Liver (tissue), 9 donors: ENCODE results near the gene PGM1. TPM values are rescaled to one million over a fixed set of nuclear protein-coding genes. Genes with fewer than 3 reads are reported as not detected.

Experiments used
- DNase-seq: peaks from one replicate; pipeline ENCODE4 v3.0.0-alpha.2; 2017; ENCODE audit warnings: low spot score
- H3K27ac ChIP-seq, 2 donors: one replicate each; pipeline ENCODE4 v1.7.0; 2013; ENCODE audit warnings: inconsistent platforms in 2 of 2, low read length in 2 of 2, control low read depth in 1 of 2, low read depth in 1 of 2, mild to moderate bottlenecking in 1 of 2
- H3K27me3 ChIP-seq, 4 donors: one replicate each; pipeline versions ENCODE4 v1.6.1 to v1.7.0; 2013; ENCODE audit warnings: low read length in 3 of 4, inconsistent platforms in 1 of 4, mild to moderate bottlenecking in 1 of 4, moderate library complexity in 1 of 4; ENCODE audit not compliant: control insufficient read depth in 4 of 4, insufficient read depth in 4 of 4
- H3K36me3 ChIP-seq, 4 donors: one replicate each; pipeline versions ENCODE4 v1.6.1 to v1.7.0; 2013; ENCODE audit warnings: low read length in 3 of 4, mild to moderate bottlenecking in 3 of 4, low read depth in 1 of 4, moderate library complexity in 1 of 4; ENCODE audit not compliant: control insufficient read depth in 4 of 4, insufficient read depth in 3 of 4
- H3K4me1 ChIP-seq, 4 donors: one replicate each; pipeline versions ENCODE4 v1.6.1 to v1.7.0; 2013; ENCODE audit warnings: low read length in 3 of 4, mild to moderate bottlenecking in 3 of 4, moderate library complexity in 1 of 4; ENCODE audit not compliant: control insufficient read depth in 4 of 4, insufficient read depth in 4 of 4
- H3K4me3 ChIP-seq, 3 donors: one replicate each; pipeline versions ENCODE4 v1.6.1 to v1.7.0; 2013; ENCODE audit warnings: low read length in 3 of 3, control low read depth in 1 of 3, low read depth in 1 of 3, mild to moderate bottlenecking in 1 of 3
- H3K9ac ChIP-seq, 2 donors: one replicate each; pipeline ENCODE4 v1.7.0; 2013; ENCODE audit warnings: low read length in 2 of 2, mild to moderate bottlenecking in 2 of 2, moderate library complexity in 2 of 2, control low read depth in 1 of 2, low read depth in 1 of 2
- H3K9me3 ChIP-seq, 4 donors: one replicate each; pipeline versions ENCODE4 v1.6.1 to v1.7.0; 2013; ENCODE audit warnings: low read length in 3 of 4; ENCODE audit not compliant: control insufficient read depth in 4 of 4
- ATF3 ChIP-seq: IDR thresholded peaks from 2 replicates; pipeline ENCODE4 v1.6.1; 2016; ENCODE audit warnings: antibody characterized with exemption
- CTCF ChIP-seq: fragments of 150-350 bp; IDR thresholded peaks from 2 replicates; pipeline ENCODE4 v1.5.1; 2017; ENCODE audit warnings: improper control_type of control experiment, low read depth, low read length; ENCODE audit not compliant: missing input control
- FOXA2 ChIP-seq: IDR thresholded peaks from 2 replicates; pipeline ENCODE4 v1.6.1; 2016; ENCODE audit warnings: antibody characterized with exemption
- HNF4A ChIP-seq, 2 donors: conservative IDR thresholded peaks; 2 replicates each; pipeline ENCODE4 v1.6.1; 2016; ENCODE audit warnings: antibody characterized with exemption in 2 of 2, mild to moderate bottlenecking in 2 of 2
- HNF4G ChIP-seq: IDR thresholded peaks from 2 replicates; pipeline ENCODE4 v1.6.1; 2016; ENCODE audit warnings: antibody characterized with exemption
- JUND ChIP-seq, 2 donors: IDR thresholded peaks; 2 replicates each; pipeline ENCODE4 v1.6.1; 2016; ENCODE audit warnings: antibody characterized with exemption in 2 of 2
- MAX ChIP-seq: IDR thresholded peaks from 2 replicates; pipeline ENCODE4 v1.6.1; 2016; ENCODE audit warnings: antibody characterized with exemption
- NR2F2 ChIP-seq: IDR thresholded peaks from 2 replicates; pipeline ENCODE4 v1.6.1; 2016; ENCODE audit warnings: antibody characterized with exemption
- RAD21 ChIP-seq, 2 donors: IDR thresholded peaks; 2 replicates each; pipeline ENCODE4 v1.6.1; 2016; ENCODE audit warnings: antibody characterized with exemption in 2 of 2, mild to moderate bottlenecking in 2 of 2
- REST ChIP-seq: IDR thresholded peaks from 2 replicates; pipeline ENCODE4 v1.6.1; 2016; ENCODE audit warnings: antibody characterized with exemption, mild to moderate bottlenecking
- RXRA ChIP-seq, 2 donors: IDR thresholded peaks; 2 replicates each; pipeline ENCODE4 v1.6.1; 2017 to 2018; ENCODE audit warnings: antibody characterized with exemption in 2 of 2, mild to moderate bottlenecking in 1 of 2
- SP1 ChIP-seq: IDR thresholded peaks from 2 replicates; pipeline ENCODE4 v1.6.1; 2018; ENCODE audit warnings: antibody characterized with exemption, mild to moderate bottlenecking
- TAF1 ChIP-seq: conservative IDR thresholded peaks from 2 replicates; pipeline ENCODE4 v1.6.1; 2016; ENCODE audit warnings: antibody characterized with exemption, mild to moderate bottlenecking
- ZBTB33 ChIP-seq: IDR thresholded peaks from 2 replicates; pipeline ENCODE4 v1.6.1; 2016; ENCODE audit warnings: antibody characterized with exemption
- WGBS: extraction: QIAGEN DNeasy Blood & Tissue Kit; methylation state at CpG from one replicate; pipeline ENCODE4 v1.1.7; 2013; 5-methylcytosine and 5-hydroxymethylcytosine counted together
- polyA plus RNA-seq, 2 donors: library from polyadenylated mRNA; stranded (reverse) in 1 of 2; unstranded in 1 of 2; fragments of 200-250 nt in 1 of 2; fragments of >200 nt in 1 of 2; fragmentation: Nextera tagmentation in 1 of 2; extraction: Ambion mirVana in 1 of 2; gene quantifications; one replicate each; pipeline versions ENCODE4 v1.2.1 to v1.2.3, GENCODE V29; 2013 to 2015
- total RNA-seq, 2 donors: library from RNA; depleted of rRNA; stranded (reverse); fragments of >200 nt; gene quantifications; one replicate each; pipeline ENCODE4 v1.2.3, GENCODE V29; 2014
- donor health status: healthy.
- donor health status: healthy.
- donor health status: healthy.
- donor health status: healthy.
- donor health status: healthy.

PGM1 gene
- total and polyA plus RNA-seq, 4 donors, result 57.3 to 224 (median 120) TPM

- WGBS, result 93% methylated on average over 4 of the region's 4 CpGs
Observed at GRCh38 chr1:63633281-63633680, 40.1 kb downstream of the PGM1 start.

GRCh38 chr1:63634471-63634870, 41.3 kb downstream of the PGM1 start:
- Histone ChIP-seq H3K4me1 (peaks cover 3 to 47% (median 28%) of the 10 kb centered on the region in 4 donors), H3K9me3 (no peaks in the 10 kb centered on the region), H3K27ac (no peak overlapping the region), H3K36me3 (peaks cover 4 to 56% (median 43%) of the 10 kb centered on the region in 4 donors), H3K9ac (no peak overlapping the region), H3K27me3 (no peaks in the 10 kb centered on the region), H3K4me3 (no peak overlapping the region)
- no peak for TF ChIP-seq TAF1
- TF ChIP-seq JUND (IDR thresholded peaks at IDR 0.05), result no peak
- TF ChIP-seq HNF4A (conservative IDR thresholded peaks at IDR 0.05), result no peak
- TF ChIP-seq HNF4G, result no peak
- no peak for TF ChIP-seq REST
- TF ChIP-seq CTCF, result no peak
- TF ChIP-seq MAX, result no peak
- TF ChIP-seq NR2F2, result no peak
- TF ChIP-seq FOXA2, result no peak
- no peak for TF ChIP-seq ATF3
- no peak for TF ChIP-seq SP1
- no peak for TF ChIP-seq ZBTB33
- no peak for TF ChIP-seq RAD21 (IDR thresholded peaks at IDR 0.05)
- DNase-seq, result no peak
- 95% methylated on average over 4 of the region's 4 CpGs for WGBS

More at GRCh38 chr1:63633281-63633680, 40.1 kb downstream of the PGM1 start:
- Histone ChIP-seq H3K4me3 (no peak overlapping the region), H3K36me3 (peaks cover 4 to 51% (median 41%) of the 10 kb centered on the region in 4 donors), H3K27ac (no peak overlapping the region), H3K9me3 (no peaks in the 10 kb centered on the region), H3K27me3 (no peaks in the 10 kb centered on the region), H3K9ac (no peak overlapping the region), H3K4me1 (peaks cover 7 to 42% (median 22%) of the 10 kb centered on the region in 4 donors)
- DNase-seq, result no peak
- TF ChIP-seq NR2F2, result no peak
- no peak for TF ChIP-seq RXRA (IDR thresholded peaks at IDR 0.05)
